T-cell (primary cell): Measurements from ENCODE around the gene C15orf61. TPM values are rescaled to one million over a fixed set of nuclear protein-coding genes. Genes with fewer than 3 reads are reported as not detected.

Experiments
- ATAC-seq, 4 experiments: fragments of 200-7000 bp in 3 of 4; fragments of 150-1000 bp in 1 of 4; cut with Tn5 transposase; replicated peaks in 1 of 4; 1 replicate in 3 of 4; 2 replicates in 1 of 4; pipeline ENCODE4 v1.10.0; 2021; ENCODE audit warnings: moderate library complexity in 3 of 4, mild to moderate bottlenecking in 2 of 4, moderate number of reproducible peaks in 1 of 4
- CTCF ChIA-PET, 2 donors: fragments of 300-600 bp; sonication (Branson Sonifier 250); formaldehyde crosslinking; loops; one replicate each; lab custom pipeline; 2022; ENCODE audit warnings: antibody characterized with exemption in 2 of 2; lab: Charles Lee
- POLR2A ChIA-PET, 2 donors: fragments of 300-600 bp; sonication (Branson Sonifier 250); formaldehyde crosslinking; loops; one replicate each; lab custom pipeline; 2022; ENCODE audit warnings: antibody characterized with exemption in 2 of 2; lab: Charles Lee
- DNase-seq, 35 experiments: peaks; one replicate each; pipeline versions ENCODE4 v3.0.0 to v3.0.0-alpha.2; 2013 to 2023
- H3K27ac ChIP-seq: one replicate; pipeline ENCODE4 v1.5.1; 2013; ENCODE audit warnings: low read length
- H3K27me3 ChIP-seq, 2 experiments: replicated peaks in 1 of 2; 1 replicate in 1 of 2; 2 replicates in 1 of 2; pipeline versions ENCODE4 v1.6.1 to v1.7.0; 2013; ENCODE audit warnings: low read length in 1 of 2, mixed read lengths in 1 of 2; ENCODE audit not compliant: control insufficient read depth in 2 of 2, insufficient read depth in 2 of 2; ENCODE audit errors: extremely low read depth in 1 of 2
- H3K36me3 ChIP-seq, 2 donors: 1 replicate in 1 of 2; 2 replicates in 1 of 2; pipeline versions ENCODE4 v1.6.1 to v1.7.0; 2013; ENCODE audit warnings: low read length in 1 of 2; ENCODE audit not compliant: control insufficient read depth in 2 of 2, insufficient read depth in 1 of 2; ENCODE audit errors: extremely low read depth in 1 of 2
- H3K4me1 ChIP-seq, 2 experiments: 1 replicate in 1 of 2; 2 replicates in 1 of 2; pipeline versions ENCODE4 v1.6.1 to v1.7.0; 2013; ENCODE audit warnings: low read length in 2 of 2, mixed read lengths in 1 of 2; ENCODE audit not compliant: insufficient read depth in 2 of 2, control insufficient read depth in 1 of 2; ENCODE audit errors: extremely low read depth in 1 of 2
- H3K4me3 ChIP-seq, 2 donors: 1 replicate in 1 of 2; 2 replicates in 1 of 2; pipeline versions ENCODE4 v1.5.1 to v1.7.0; 2013; ENCODE audit warnings: mild to moderate bottlenecking in 2 of 2, low read length in 1 of 2, moderate library complexity in 1 of 2; ENCODE audit not compliant: control insufficient read depth in 1 of 2; ENCODE audit errors: extremely low read depth in 1 of 2
- H3K9me3 ChIP-seq: 2 replicates; pipeline ENCODE4 v1.7.0; 2013
- H3K27ac Mint-ChIP-seq, 2 donors: one replicate each; pipeline ENCODE4 v1.8.0; 2020 to 2021; ENCODE audit warnings: mild to moderate bottlenecking in 2 of 2, mixed read lengths in 2 of 2
- H3K27me3 Mint-ChIP-seq, 2 donors: one replicate each; pipeline ENCODE4 v1.8.0; 2021 to 2022; ENCODE audit warnings: mixed read lengths in 2 of 2
- H3K36me3 Mint-ChIP-seq: one replicate; pipeline ENCODE4 v1.8.0; 2021; ENCODE audit warnings: mixed read lengths
- H3K4me1 Mint-ChIP-seq, 3 donors: one replicate each; pipeline ENCODE4 v1.8.0; 2020 to 2022; ENCODE audit warnings: mixed read lengths in 3 of 3, mild to moderate bottlenecking in 1 of 3
- H3K4me3 Mint-ChIP-seq, 3 donors: one replicate each; pipeline ENCODE4 v1.8.0; 2020 to 2022; ENCODE audit warnings: mild to moderate bottlenecking in 3 of 3, mixed read lengths in 3 of 3, moderate library complexity in 3 of 3
- H3K9me3 Mint-ChIP-seq, 3 donors: one replicate each; pipeline ENCODE4 v1.8.0; 2020 to 2022; ENCODE audit warnings: mixed read lengths in 3 of 3
- WGBS: methylation state at CpG from one replicate; pipeline ENCODE4 v1.1.5; 2013; ENCODE audit warnings: missing lambda C conversion rate; ENCODE audit not compliant: insufficient coverage; 5-methylcytosine and 5-hydroxymethylcytosine counted together
- total RNA-seq, 35 experiments: library from RNA in 6 of 35; stranded (reverse) in 6 of 35; fragments of 120-200 nt in 1 of 35; gene quantifications; one replicate each; pipeline versions ENCODE4 v1.2.1 to v1.2.4 and lab custom pipeline; 2013 to 2026

The C15orf61 gene
- total RNA-seq, 5 donors from 2014 or later (not counting 1 experiment from before 2014, with no cell fraction given): 8.2 to 9.3 (median 8.9) TPM

GRCh38 chr15:67573194-67573593 lies 52.3 kb downstream of the C15orf61 start:
- H3K27me3 Mint-ChIP-seq: no peaks in the 10 kb centered on the region
- no peak for DNase-seq
- no peaks in the 10 kb centered on the region for H3K27me3 ChIP-seq
- no peaks in the 10 kb centered on the region for H3K4me1 ChIP-seq
- no peak overlapping the region for H3K27ac ChIP-seq
- ChIA-PET POLR2A (no interaction called here), CTCF (interaction anchor here in 1 of 2 donors (0.7 kb wide), 1 partner anchor 708 kb away, joined by 3 read pairs; no protein-coding TSS in a partner anchor)
- no peaks in the 10 kb centered on the region for H3K9me3 ChIP-seq
- peaks cover 42% of the 10 kb centered on the region for H3K36me3 Mint-ChIP-seq
- no peak overlapping the region for H3K27ac Mint-ChIP-seq
- peaks cover 2 to 11% (median 5%) of the 10 kb centered on the region in 3 donors for H3K4me1 Mint-ChIP-seq
- H3K4me3 ChIP-seq: no peak overlapping the region
- no peaks in the 10 kb centered on the region for H3K9me3 Mint-ChIP-seq
- H3K4me3 Mint-ChIP-seq: no peak overlapping the region
- peaks cover 0 to 8% of the 10 kb centered on the region in 2 donors for H3K36me3 ChIP-seq
- no CpG with 5 or more reads among the region's 3 CpGs for WGBS
- no peak for ATAC-seq

DNA sequence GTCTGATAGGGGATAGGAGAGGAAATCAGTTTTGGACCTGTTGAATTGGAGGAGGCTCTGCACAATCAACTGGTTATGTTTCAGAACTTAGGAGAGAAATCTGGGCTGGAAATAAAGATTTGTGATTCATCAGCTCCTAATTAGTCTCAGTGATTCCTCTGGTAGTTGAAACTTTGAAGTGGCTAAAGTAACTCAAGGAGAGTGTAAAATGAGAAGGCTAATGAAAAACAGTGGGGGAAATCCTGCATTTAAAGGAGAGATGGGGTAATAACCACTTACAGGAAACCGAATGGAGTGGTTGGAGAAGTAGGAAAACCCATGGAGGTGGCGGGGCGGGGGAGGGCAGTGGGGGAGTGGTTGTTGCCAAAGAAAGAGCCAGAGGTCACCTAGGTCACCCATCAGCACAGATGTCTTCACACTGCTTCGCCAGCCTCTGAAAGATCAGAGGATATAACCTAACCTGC lies 54.1 kb downstream of the C15orf61 start:
- POLR2A ChIA-PET: no interaction called here
- H3K36me3 Mint-ChIP-seq: peaks cover 30% of the 10 kb centered on the region
- ATAC-seq: no peak
- no peak overlapping the region for H3K27ac ChIP-seq
- no peak overlapping the region for H3K4me3 Mint-ChIP-seq
- no peaks in the 10 kb centered on the region for H3K27me3 Mint-ChIP-seq
- no peaks in the 10 kb centered on the region for H3K9me3 Mint-ChIP-seq
- 93% methylated on average over 3 of the region's 4 CpGs for WGBS
- H3K36me3 ChIP-seq: no peaks in the 10 kb centered on the region
- no peak for DNase-seq
- no peaks in the 10 kb centered on the region for H3K27me3 ChIP-seq
- H3K27ac Mint-ChIP-seq: no peak overlapping the region
- H3K4me3 ChIP-seq: no peak overlapping the region
- no peaks in the 10 kb centered on the region for H3K9me3 ChIP-seq
- H3K4me1 Mint-ChIP-seq: peaks cover 2 to 11% (median 5%) of the 10 kb centered on the region in 3 donors
- CTCF ChIA-PET: no interaction called here
- H3K4me1 ChIP-seq: no peaks in the 10 kb centered on the region

DNA sequence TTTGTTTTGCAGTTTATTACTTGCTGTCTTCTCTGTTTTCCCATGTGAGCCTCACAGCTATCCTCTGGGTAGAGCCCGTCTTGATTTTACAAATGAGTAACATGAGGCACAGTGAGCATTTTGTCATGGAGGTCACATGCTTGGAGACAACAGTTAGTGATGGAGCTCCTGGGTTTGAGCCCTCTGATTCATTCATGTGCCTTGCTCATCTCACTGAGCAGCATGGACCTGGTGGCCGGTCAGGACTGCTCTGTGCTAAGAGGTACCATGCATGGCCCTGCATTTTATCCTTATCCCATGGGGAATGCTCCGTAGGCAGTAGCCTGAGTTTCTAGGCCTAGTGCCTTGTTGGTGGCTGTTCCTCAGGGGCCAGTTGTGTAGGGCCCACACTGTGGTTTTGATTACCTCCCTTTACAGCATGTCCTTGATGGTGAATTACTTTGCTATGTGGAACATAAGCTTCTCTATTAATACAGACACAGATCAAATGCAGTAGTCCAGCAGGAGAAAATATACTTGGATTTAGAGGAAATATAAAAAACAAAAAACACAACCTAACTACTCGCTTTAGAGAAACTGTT lies 57.2 kb downstream of the C15orf61 start:
- Histone ChIP-seq H3K4me1 (no peaks in the 10 kb centered on the region), H3K9me3 (no peaks in the 10 kb centered on the region), H3K4me3 (no peak overlapping the region), H3K27me3 (no peaks in the 10 kb centered on the region), H3K36me3 (peaks cover 0 to 3% of the 10 kb centered on the region in 2 donors), H3K27ac (no peak overlapping the region)
- DNase-seq (no peak), ATAC-seq (no peak)
- ChIA-PET CTCF (no interaction called here), POLR2A (no interaction called here)
- no peak overlapping the region for H3K27ac Mint-ChIP-seq
- H3K27me3 Mint-ChIP-seq: no peaks in the 10 kb centered on the region
- no peak overlapping the region for H3K4me3 Mint-ChIP-seq
- no peaks in the 10 kb centered on the region for H3K9me3 Mint-ChIP-seq
- 100% methylated on average over 1 of the region's 4 CpGs for WGBS
- peaks cover 27% of the 10 kb centered on the region for H3K36me3 Mint-ChIP-seq
- peaks cover 2 to 5% (median 4%) of the 10 kb centered on the region in 3 donors for H3K4me1 Mint-ChIP-seq

DNA sequence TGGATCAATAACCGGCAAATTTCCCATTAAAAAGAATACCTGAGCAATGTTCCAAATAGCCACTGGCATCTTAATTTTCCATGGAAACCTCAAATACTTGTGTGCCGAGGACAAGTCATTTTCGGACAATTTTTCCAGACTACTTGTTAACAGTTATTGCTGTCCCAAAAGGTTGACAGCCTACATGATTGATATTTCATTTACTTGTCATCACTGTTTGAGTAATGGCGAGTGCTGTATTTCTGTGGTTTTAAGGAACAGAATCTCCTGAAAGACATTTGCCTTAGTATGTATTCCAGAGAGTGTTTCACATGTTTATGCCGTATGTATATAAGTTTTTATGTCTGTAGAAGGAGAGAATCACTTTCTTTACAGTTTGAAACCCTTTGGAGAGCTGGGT lies 58.2 kb downstream of the C15orf61 start:
- CTCF ChIA-PET: interaction anchor here in 1 of 2 donors (0.5 kb wide), 1 partner anchor 85 kb away, joined by 3 read pairs; no protein-coding TSS in a partner anchor
- ATAC-seq (no peak), DNase-seq (no peak)
- peaks cover 2 to 4% (median 3%) of the 10 kb centered on the region in 3 donors for H3K4me1 Mint-ChIP-seq
- H3K27ac ChIP-seq: no peak overlapping the region
- H3K4me3 Mint-ChIP-seq: no peak overlapping the region
- peaks cover 0 to 3% of the 10 kb centered on the region in 2 donors for H3K36me3 ChIP-seq
- POLR2A ChIA-PET: no interaction called here
- no peaks in the 10 kb centered on the region for H3K4me1 ChIP-seq
- no peaks in the 10 kb centered on the region for H3K9me3 ChIP-seq
- peaks cover 27% of the 10 kb centered on the region for H3K36me3 Mint-ChIP-seq
- no peaks in the 10 kb centered on the region for H3K27me3 Mint-ChIP-seq
- H3K27me3 ChIP-seq: no peaks in the 10 kb centered on the region
- no peak overlapping the region for H3K27ac Mint-ChIP-seq
- WGBS: 100% methylated on average over 2 of the region's 5 CpGs
- H3K9me3 Mint-ChIP-seq: no peaks in the 10 kb centered on the region
- no peak overlapping the region for H3K4me3 ChIP-seq

Other genes with a start within 250 kb of the C15orf61 start
- gene MAP2K5, start 21.6 kb downstream of the C15orf61 start, total RNA-seq: 10 to 100 TPM; 24.5 to 35.5 (median 28.5) TPM